NCI-H345 treated with DMSO at 0.1 percent for 48 hours (cell line): Measurements from ENCODE around the gene TPSG1.
"Not testable (repeated sequence)": the region's sequence is repeated elsewhere in the genome, so short reads cannot be mapped to it uniquely, and the experiment has no call there.

Source experiments
- DNase-seq: peaks from one replicate; lab custom pipeline; 2025; ENCODE audit not compliant: unreplicated experiment; lab: John Stamatoyannopoulos, UW

TPSG1 gene

DNA sequence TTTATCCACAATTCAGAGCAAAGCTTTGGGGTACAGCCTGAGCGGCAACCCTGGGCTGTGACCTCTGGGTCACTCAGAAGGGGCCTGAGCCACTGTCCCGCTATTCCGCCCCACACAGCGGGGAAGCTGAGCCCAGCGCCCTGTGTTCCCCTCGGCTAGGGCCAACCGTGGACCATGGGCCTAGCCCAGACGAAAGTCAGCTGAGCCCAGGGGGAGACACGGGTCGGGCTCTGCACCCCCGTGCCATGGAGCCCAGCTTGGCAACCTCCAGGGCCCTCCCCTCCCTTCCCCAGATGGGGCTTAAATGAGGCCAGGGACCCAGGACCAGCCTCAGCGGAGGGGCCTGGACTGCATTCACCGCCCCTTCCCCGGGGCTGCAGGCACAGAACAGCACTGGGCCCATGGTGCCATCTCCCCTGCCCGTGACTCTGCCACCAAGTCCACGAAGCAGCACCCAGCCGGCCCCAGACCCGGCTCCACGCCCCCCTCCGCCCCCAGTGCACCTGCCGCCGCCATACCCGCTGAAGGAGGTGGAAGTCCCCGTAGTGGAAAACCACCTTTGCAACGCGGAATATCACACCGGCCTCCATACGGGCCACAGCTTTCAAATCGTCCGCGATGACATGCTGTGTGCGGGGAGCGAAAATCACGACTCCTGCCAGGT, 32.6 kb upstream of the TPSG1 start:
- no peak for DNase-seq

DNA sequence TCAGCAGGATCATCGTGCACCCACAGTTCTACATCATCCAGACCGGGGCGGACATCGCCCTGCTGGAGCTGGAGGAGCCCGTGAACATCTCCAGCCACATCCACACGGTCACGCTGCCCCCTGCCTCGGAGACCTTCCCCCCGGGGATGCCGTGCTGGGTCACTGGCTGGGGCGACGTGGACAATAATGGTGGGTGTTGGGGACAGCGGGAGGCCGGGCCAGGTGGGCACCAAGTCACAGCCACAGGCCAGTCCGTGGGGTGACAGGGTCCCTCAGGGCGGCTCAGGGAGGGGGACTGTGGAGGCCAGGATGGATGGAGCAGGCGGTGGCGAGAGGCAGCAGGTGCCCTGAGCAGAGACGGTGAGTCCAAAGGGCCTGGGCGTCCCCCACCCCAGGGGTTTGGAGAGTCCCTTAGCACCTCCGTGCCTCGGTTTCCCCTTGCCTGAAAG, 31.8 kb upstream of the TPSG1 start:
- DNase-seq = no peak

- not testable (repeated sequence) for DNase-seq
Measured at GRCh38 chr16:1256296-1256873, 31.3 kb upstream of the TPSG1 start.

- DNase-seq = not testable (repeated sequence)
Measured at GRCh38 chr16:1255276-1256122, 30.4 kb upstream of the TPSG1 start, which contains the start of gene TPSD1. TSS of gene TPSD1 (plus strand) at chr16:1256069. CDS start at chr16:1256281, 212 bp downstream.

DNA sequence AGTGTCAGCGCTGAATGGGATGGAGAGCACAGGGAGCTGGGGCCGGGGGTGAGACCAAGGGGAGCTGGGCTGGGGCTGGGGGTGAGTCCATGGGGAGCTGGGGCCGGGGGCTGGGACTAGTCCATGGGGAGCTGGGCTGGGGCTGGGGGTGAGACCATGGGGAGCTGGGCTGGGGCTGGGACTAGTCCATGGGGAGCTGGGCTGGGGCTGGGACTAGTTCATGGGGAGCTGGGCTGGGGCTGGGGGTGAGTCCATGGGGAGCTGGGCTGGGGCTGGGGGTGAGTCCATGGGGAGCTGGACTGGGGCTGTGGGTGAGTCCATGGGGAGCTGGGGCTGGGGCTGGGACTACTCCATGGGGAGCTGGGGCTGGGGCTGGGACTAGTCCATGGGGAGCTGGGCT, 29.8 kb upstream of the TPSG1 start:
- DNase-seq = not testable (repeated sequence)

GRCh38 chr16:1253701-1254364, 28.8 kb upstream of the TPSG1 start:
- DNase-seq = not testable (repeated sequence)

DNA sequence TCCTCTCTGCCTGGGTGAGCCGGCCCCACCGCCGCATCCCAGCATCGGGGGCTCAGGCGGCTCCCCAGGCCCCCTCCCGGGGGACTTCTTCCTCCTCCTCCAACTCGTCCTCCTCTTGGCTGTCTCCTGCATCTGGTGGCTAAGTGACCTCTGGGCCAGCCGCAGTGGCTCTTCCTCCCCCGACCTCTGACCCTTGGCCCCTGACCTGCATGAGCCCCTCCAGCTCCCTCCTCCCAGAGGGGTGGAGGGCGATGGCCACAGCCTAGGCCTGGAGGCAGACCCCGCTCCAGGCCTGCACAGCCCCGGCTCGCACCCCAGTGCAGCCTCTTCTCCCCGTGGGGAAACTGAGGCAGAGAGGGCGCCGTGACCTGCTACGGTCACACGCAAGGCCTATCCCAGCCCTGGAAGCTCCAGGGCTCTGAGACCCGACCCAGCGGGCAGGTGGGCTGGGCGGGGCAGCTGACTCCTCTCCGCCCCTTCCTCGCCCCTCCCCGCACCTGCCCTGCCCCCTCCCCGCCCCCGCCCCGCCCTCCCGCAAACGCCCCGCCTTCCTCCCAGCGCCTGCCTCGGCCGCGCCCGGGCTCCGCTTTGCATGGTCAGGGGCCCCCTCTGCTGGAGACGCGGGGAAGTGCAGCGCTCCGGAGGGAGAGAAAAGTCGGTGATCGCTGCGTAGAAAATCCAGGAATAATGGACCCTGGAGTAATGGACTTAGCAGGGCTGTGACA, 24.1 kb upstream of the TPSG1 start:
- not testable (repeated sequence) for DNase-seq

DNA sequence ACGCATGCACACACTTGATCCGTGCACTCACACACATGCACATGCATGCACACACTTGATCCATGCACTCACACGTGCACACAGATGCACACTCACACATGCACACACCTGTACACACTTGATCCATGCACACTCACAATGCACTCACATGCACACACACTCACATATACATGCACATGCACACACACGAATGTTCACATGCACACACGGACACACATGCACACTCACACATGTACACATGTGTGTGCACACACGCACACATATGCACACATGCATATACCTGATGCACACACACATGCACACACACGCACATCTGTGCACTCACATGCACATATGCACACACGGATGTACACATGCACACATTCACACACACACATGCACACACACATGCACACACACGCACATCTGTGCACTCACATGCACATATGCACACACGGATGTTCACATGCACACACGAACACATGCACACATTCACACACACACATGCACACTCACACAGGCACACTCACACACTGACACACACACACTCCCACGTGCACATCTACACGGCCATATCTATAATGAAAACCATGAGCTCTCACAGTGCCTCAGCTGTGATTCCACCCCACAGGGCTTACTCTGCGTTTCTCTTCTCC, 23.0 kb upstream of the TPSG1 start:
- not testable (repeated sequence) for DNase-seq

DNA sequence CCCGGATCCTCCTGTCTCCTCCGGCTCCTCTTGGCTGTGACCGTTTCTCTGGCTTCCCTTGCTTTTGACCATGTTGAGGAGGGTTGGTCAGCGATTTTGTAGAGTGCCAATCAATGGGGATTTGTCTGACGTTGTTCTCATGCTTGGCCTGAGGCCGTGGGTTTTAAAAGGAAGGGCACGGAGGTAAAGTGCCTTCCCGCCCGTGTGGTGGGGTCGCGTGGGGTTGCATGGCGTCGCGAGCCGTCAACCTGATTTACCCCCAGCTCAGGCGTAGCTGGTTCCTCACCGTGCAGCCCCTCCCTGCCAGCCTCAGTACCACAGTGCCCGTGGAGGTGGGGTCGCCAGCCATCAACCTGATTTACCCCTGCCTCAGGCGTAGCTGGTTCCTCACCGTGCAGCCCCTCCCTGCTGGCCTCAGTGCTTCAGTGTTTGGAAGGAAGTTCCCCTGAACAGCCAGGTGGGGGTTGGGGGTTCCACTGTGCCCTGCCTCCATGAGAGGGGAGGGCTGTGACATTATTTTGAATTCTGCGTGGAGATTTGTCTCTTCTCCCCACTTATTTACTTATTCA, 20.5 kb upstream of the TPSG1 start:
- DNase-seq = no peak

DNA sequence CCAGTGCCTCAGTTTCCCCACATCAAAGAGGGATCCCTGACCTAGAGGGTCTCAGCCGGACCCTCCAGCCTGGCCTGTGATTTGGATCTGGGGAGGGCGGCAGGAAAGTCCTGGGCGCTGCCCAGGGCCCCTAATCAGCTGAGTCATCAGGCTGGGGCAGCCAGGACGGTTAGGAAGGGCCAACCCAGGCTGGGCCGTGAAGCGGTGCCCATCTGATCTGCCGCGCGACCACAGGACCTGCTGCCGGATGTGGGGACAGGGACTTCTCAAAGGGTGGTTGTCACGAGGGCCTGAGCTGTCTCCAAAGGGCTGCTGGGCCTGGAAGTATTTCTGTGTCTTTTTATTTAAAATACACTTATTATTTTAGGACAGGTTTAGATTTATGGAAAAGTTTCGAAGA, 19.8 kb upstream of the TPSG1 start:
- no peak for DNase-seq

GRCh38 chr16:1243907-1244850, 19.1 kb upstream of the TPSG1 start:
- DNase-seq = not testable (repeated sequence)

DNA sequence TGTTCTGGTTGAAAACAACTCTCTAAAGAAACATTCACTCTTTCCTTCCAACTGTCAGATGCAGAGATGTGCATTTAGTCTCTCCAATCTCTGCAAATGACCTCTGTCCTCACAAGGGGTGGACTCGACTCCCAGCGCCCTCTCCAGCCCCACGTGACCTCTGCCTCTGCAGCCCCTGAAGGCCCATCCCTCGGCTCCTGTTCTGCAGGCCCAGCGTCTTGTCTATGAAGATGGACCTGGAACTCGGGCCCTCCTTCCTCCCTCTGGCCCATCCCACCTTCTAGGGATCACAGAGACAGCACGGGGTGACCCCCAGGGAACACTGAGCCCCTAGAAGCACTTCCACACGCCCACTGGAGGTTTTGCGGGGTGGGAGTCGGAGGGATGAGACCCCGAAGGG, 18.3 kb upstream of the TPSG1 start:
- DNase-seq = not testable (repeated sequence)

DNA sequence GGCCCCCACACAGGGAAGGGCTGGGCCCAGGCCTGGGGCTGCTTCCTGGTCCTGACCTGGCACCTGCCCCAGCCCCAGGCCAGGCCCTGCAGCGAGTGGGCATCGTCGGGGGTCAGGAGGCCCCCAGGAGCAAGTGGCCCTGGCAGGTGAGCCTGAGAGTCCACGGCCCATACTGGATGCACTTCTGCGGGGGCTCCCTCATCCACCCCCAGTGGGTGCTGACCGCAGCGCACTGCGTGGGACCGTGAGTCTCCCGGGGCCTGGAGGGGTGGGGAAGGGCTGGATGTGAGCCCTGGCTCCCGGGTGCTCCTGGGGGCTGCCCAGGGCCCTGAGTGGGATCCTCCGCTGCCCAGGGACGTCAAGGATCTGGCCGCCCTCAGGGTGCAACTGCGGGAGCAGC, 16.0 kb upstream of the TPSG1 start:
- DNase-seq = not testable (repeated sequence)

DNA sequence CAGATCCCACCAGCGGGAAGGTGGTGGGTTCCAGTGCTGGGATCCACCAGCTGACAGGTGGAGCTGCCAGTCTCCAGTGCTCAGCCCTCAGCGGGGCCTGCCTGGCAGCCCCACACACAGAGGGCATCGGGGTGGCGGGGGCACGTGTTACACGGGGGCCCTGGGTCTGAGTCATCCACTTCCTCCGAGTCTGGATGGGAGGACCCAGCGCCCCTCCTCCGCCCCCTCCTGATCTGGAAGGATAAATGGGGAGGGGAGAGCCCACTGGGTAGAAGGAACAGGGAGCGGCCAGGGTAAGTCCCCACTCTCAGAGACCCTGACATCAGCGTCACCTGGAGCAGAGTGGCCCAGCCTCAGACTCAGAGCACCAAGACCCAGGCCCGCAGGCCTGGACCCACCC, 15.4 kb upstream of the TPSG1 start, which contains the start of gene TPSAB1:
TPSAB1 (plus strand) TSS at position 270 of the 400 bp plus-strand sequence. CDS start 234 bp downstream, outside the sequence.
- not testable (repeated sequence) for DNase-seq

GRCh38 chr16:1239575-1239974, 14.5 kb upstream of the TPSG1 start:
- DNase-seq = not testable (repeated sequence)

GRCh38 chr16:1238909-1239308, 13.8 kb upstream of the TPSG1 start:
- not testable (repeated sequence) for DNase-seq

- DNase-seq = no peak
Measured at GRCh38 chr16:1237990-1238389, 12.9 kb upstream of the TPSG1 start.

DNA sequence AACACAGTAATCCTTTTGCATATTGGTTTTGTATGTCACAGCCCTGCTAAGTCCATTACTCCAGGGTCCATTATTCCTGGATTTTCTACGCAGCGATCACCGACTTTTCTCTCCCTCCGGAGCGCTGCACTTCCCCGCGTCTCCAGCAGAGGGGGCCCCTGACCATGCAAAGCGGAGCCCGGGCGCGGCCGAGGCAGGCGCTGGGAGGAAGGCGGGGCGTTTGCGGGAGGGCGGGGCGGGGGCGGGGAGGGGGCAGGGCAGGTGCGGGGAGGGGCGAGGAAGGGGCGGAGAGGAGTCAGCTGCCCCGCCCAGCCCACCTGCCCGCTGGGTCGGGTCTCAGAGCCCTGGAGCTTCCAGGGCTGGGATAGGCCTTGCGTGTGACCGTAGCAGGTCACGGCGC, 11.6 kb upstream of the TPSG1 start:
- DNase-seq = not testable (repeated sequence)
